Activated T-cell treated with anti-CD3 and anti-CD28 coated beads, Interleukin-2, amount 50 U/mL, for 72 hours (primary cell): Measurements from ENCODE around the gene CALHM5. TPM values are rescaled to one million over a fixed set of nuclear protein-coding genes. Genes with fewer than 3 reads are reported as not detected.

Source experiments
- ATAC-seq, 2 donors: fragments of 150-1000 bp; cut with Tn5 transposase; replicated peaks in 1 of 2; 2 replicates each; pipeline ENCODE4 v1.10.0; 2021; ENCODE audit warnings: moderate library complexity in 2 of 2, mild to moderate bottlenecking in 1 of 2
- DNase-seq, 2 donors: peaks; one replicate each; pipeline ENCODE4 v3.0.0; 2021 to 2022; ENCODE audit warnings: mixed read lengths in 1 of 2
- H3K27ac Mint-ChIP-seq: one replicate; pipeline ENCODE4 v1.8.0; 2022; ENCODE audit warnings: mild to moderate bottlenecking, moderate library complexity, mixed read lengths
- H3K27me3 Mint-ChIP-seq: one replicate; pipeline ENCODE4 v1.8.0; 2022; ENCODE audit warnings: low read depth, mixed read lengths
- H3K36me3 Mint-ChIP-seq, 2 donors: one replicate each; pipeline ENCODE4 v1.8.0; 2022; ENCODE audit warnings: mixed read lengths in 2 of 2, mild to moderate bottlenecking in 1 of 2; ENCODE audit not compliant: insufficient read depth in 2 of 2
- H3K4me1 Mint-ChIP-seq: one replicate; pipeline ENCODE4 v1.8.0; 2022; ENCODE audit warnings: low read depth, mixed read lengths
- H3K4me3 Mint-ChIP-seq, 2 donors: one replicate each; pipeline ENCODE4 v1.8.0; 2022; ENCODE audit warnings: mild to moderate bottlenecking in 2 of 2, mixed read lengths in 2 of 2, moderate library complexity in 2 of 2
- H3K9me3 Mint-ChIP-seq, 2 donors: one replicate each; pipeline ENCODE4 v1.8.0; 2022; ENCODE audit warnings: mixed read lengths in 2 of 2
- total RNA-seq, 2 donors: library from RNA; stranded (reverse); gene quantifications; one replicate each; pipeline ENCODE4 v1.2.3, GENCODE V29; 2022

CALHM5 gene
- total RNA-seq, 2 donors from 2014 or later, result not detected

- peaks cover 49% of the 10 kb centered on the region for H3K27me3 Mint-ChIP-seq
- no peaks in the 10 kb centered on the region for H3K9me3 Mint-ChIP-seq
- no peak overlapping the region for H3K4me3 Mint-ChIP-seq
These were observed 31.0 kb downstream of the CALHM5 start for GRCh38 chr6:116542426-116542825.

GRCh38 chr6:116543149-116543548 is 31.7 kb downstream of the CALHM5 start:
- DNase-seq, result no peak
- no peak for ATAC-seq
- Mint-ChIP-seq H3K4me1 (no peaks in the 10 kb centered on the region), H3K36me3 (no peaks in the 10 kb centered on the region), H3K27me3 (peaks cover 49% of the 10 kb centered on the region), H3K4me3 (no peak overlapping the region), H3K27ac (no peak overlapping the region), H3K9me3 (no peaks in the 10 kb centered on the region)

More at GRCh38 chr6:116542426-116542825, 31.0 kb downstream of the CALHM5 start:
- no peak overlapping the region for H3K27ac Mint-ChIP-seq
- no peaks in the 10 kb centered on the region for H3K4me1 Mint-ChIP-seq
- ATAC-seq, result no peak
- no peak for DNase-seq
- no peaks in the 10 kb centered on the region for H3K36me3 Mint-ChIP-seq

- H3K27ac Mint-ChIP-seq, result no peak within 1 kb of the TSS
- DNase-seq (no peak), ATAC-seq (no peak)
- no peaks in the 10 kb centered on the region for H3K9me3 Mint-ChIP-seq
- peaks cover 35% of the 10 kb centered on the region for H3K27me3 Mint-ChIP-seq
- no peaks in the 10 kb centered on the region for H3K4me1 Mint-ChIP-seq
- H3K36me3 Mint-ChIP-seq, result no peaks in the 10 kb centered on the region
- H3K4me3 Mint-ChIP-seq, result no peak within 1 kb of the TSS
These were observed 34.2 kb downstream of the CALHM5 start, which contains the start of gene TRAPPC3L for GRCh38 chr6:116545651-116546050. Gene TRAPPC3L (minus strand): TSS chr6:116545684. CDS start chr6:116545514, 170 bp downstream.

- DNase-seq (no peak), ATAC-seq (no peak)
- Mint-ChIP-seq H3K4me3 (no peak overlapping the region), H3K36me3 (no peaks in the 10 kb centered on the region), H3K4me1 (no peaks in the 10 kb centered on the region), H3K27me3 (peaks cover 30% of the 10 kb centered on the region), H3K27ac (no peak overlapping the region), H3K9me3 (no peaks in the 10 kb centered on the region)
These were observed 35.9 kb downstream of the CALHM5 start for GRCh38 chr6:116547358-116547757.

- Mint-ChIP-seq H3K36me3 (no peaks in the 10 kb centered on the region), H3K4me1 (no peaks in the 10 kb centered on the region), H3K4me3 (no peak overlapping the region), H3K27me3 (peaks cover 13% of the 10 kb centered on the region), H3K27ac (no peak overlapping the region), H3K9me3 (no peaks in the 10 kb centered on the region)
- ATAC-seq (no peak), DNase-seq (no peak)
These were observed 39.4 kb downstream of the CALHM5 start for GRCh38 chr6:116550796-116551195.

GRCh38 chr6:116553451-116553850 is 42.0 kb downstream of the CALHM5 start, which contains the start of gene CALHM4:
Gene CALHM4 (plus strand): TSS chr6:116553751. CDS start chr6:116553794, 43 bp downstream.
- Mint-ChIP-seq H3K4me1 (no peaks in the 10 kb centered on the region), H3K27ac (no peak within 1 kb of the TSS), H3K4me3 (no peak within 1 kb of the TSS), H3K27me3 (peaks cover 8% of the 10 kb centered on the region), H3K36me3 (no peaks in the 10 kb centered on the region), H3K9me3 (no peaks in the 10 kb centered on the region)
- DNase-seq, result no peak
- ATAC-seq, result no peak

GRCh38 chr6:116556065-116556464 is 44.6 kb downstream of the CALHM5 start:
- H3K27ac Mint-ChIP-seq, result no peak overlapping the region
- peaks cover under 1% of the 10 kb centered on the region for H3K27me3 Mint-ChIP-seq
- ATAC-seq (no peak), DNase-seq (no peak)
- no peaks in the 10 kb centered on the region for H3K36me3 Mint-ChIP-seq
- H3K4me1 Mint-ChIP-seq, result no peaks in the 10 kb centered on the region
- H3K4me3 Mint-ChIP-seq, result no peak overlapping the region
- H3K9me3 Mint-ChIP-seq, result no peaks in the 10 kb centered on the region

- Mint-ChIP-seq H3K27ac (no peak overlapping the region), H3K9me3 (no peaks in the 10 kb centered on the region), H3K27me3 (peaks cover 3% of the 10 kb centered on the region), H3K36me3 (no peaks in the 10 kb centered on the region), H3K4me3 (no peak overlapping the region), H3K4me1 (no peaks in the 10 kb centered on the region)
- DNase-seq (no peak), ATAC-seq (no peak)
These were observed 45.5 kb downstream of the CALHM5 start for GRCh38 chr6:116556814-116557415.

- Mint-ChIP-seq H3K36me3 (no peaks in the 10 kb centered on the region), H3K27ac (no peak overlapping the region), H3K27me3 (peaks cover 11% of the 10 kb centered on the region), H3K4me1 (no peaks in the 10 kb centered on the region), H3K4me3 (no peak overlapping the region), H3K9me3 (no peaks in the 10 kb centered on the region)
- DNase-seq, result no peak
- ATAC-seq, result no peak
These were observed 46.5 kb downstream of the CALHM5 start for GRCh38 chr6:116557893-116558292.

- DNase-seq, result no peak
- H3K36me3 Mint-ChIP-seq, result no peaks in the 10 kb centered on the region
- H3K4me1 Mint-ChIP-seq, result no peaks in the 10 kb centered on the region
- no peak overlapping the region for H3K4me3 Mint-ChIP-seq
- H3K27me3 Mint-ChIP-seq, result peaks cover 22% of the 10 kb centered on the region
- ATAC-seq, result no peak
- no peak overlapping the region for H3K27ac Mint-ChIP-seq
- H3K9me3 Mint-ChIP-seq, result no peaks in the 10 kb centered on the region
These were observed 48.7 kb downstream of the CALHM5 start for GRCh38 chr6:116560130-116560529.

GRCh38 chr6:116561377-116562018 is 50.1 kb downstream of the CALHM5 start:
- Mint-ChIP-seq H3K36me3 (no peaks in the 10 kb centered on the region), H3K4me3 (no peak overlapping the region)

GRCh38 chr6:116562019-116562403 is 50.6 kb downstream of the CALHM5 start:
- Mint-ChIP-seq H3K4me3 (no peak overlapping the region), H3K27me3 (peaks cover 22% of the 10 kb centered on the region), H3K36me3 (no peaks in the 10 kb centered on the region), H3K27ac (no peak overlapping the region), H3K9me3 (no peaks in the 10 kb centered on the region), H3K4me1 (no peaks in the 10 kb centered on the region)
- ATAC-seq (no peak), DNase-seq (no peak)

More at GRCh38 chr6:116561377-116562018, 50.1 kb downstream of the CALHM5 start:
- ATAC-seq, result peak; percentile 63 to 65
- peaks cover 22% of the 10 kb centered on the region for H3K27me3 Mint-ChIP-seq
- H3K4me1 Mint-ChIP-seq, result no peaks in the 10 kb centered on the region
- H3K27ac Mint-ChIP-seq, result no peak overlapping the region
- H3K9me3 Mint-ChIP-seq, result no peaks in the 10 kb centered on the region
- DNase-seq, result peak; percentile 64 to 66

GRCh38 chr6:116562614-116563013 is 51.2 kb downstream of the CALHM5 start:
- Mint-ChIP-seq H3K4me3 (no peak overlapping the region), H3K4me1 (no peaks in the 10 kb centered on the region), H3K27me3 (peaks cover 22% of the 10 kb centered on the region), H3K36me3 (no peaks in the 10 kb centered on the region), H3K9me3 (no peaks in the 10 kb centered on the region), H3K27ac (no peak overlapping the region)
- ATAC-seq (no peak), DNase-seq (no peak)

- Mint-ChIP-seq H3K4me3 (peak overlapping the region in 1 of 2 donors; percentile 65), H3K27ac (no peak overlapping the region), H3K9me3 (no peaks in the 10 kb centered on the region), H3K4me1 (peaks cover 3% of the 10 kb centered on the region), H3K36me3 (no peaks in the 10 kb centered on the region), H3K27me3 (peaks cover 22% of the 10 kb centered on the region)
- DNase-seq (no peak), ATAC-seq (no peak)
These were observed 52.4 kb downstream of the CALHM5 start for GRCh38 chr6:116563830-116564229.
